Breast epithelium (tissue), 3 donors: ENCODE results near the gene ATP5PO.

Experiments
- POLR2A ChIP-seq: fragments of 450-650 bp; IDR thresholded peaks from one replicate; pipeline ENCODE4 v1.6.1; 2016; ENCODE audit warnings: antibody characterized with exemption, mild to moderate bottlenecking, moderate library complexity
- TF ChIP-seq, protein P1 (sequence below), 3 donors: fragments of 450-650 bp; IDR thresholded peaks; one replicate each; pipeline ENCODE4 v1.5.1; 2016 to 2017; ENCODE audit warnings: antibody characterized with exemption in 3 of 3, mild to moderate bottlenecking in 3 of 3, moderate library complexity in 3 of 3

DNA sequence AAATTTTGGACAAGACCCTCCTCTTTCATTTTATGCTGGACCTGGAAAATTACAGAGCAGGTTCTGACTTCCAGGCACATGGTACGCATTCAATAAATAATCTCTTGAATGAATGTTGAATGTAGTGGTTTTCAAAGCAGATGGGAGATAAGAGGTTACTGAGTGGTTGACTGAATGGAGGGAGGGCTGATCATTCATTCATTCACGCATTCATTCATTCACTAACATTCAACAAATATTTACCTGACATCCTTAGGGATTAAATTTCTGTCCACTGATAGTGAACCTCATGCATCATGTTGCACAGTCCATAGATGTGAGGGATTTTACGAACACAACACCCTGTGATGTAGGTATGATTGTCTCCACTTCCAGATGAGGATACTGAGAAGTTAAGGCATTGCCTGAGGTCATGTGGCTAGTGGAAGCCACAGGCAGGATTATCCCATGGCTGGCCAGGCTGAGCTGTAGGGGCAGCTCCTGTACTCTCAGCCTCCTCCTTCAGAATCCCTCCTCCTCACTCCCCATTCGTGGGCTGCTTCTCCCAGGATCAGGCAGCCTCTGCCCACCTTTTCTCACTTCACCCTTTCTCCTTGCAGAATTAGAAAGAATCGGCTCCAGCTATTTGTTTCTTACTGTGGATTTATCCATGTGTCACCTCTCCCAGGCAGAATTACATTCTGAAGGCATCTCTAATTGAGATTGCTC, 48.4 kb upstream of the ATP5PO start:
- TF ChIP-seq, protein P1, sequence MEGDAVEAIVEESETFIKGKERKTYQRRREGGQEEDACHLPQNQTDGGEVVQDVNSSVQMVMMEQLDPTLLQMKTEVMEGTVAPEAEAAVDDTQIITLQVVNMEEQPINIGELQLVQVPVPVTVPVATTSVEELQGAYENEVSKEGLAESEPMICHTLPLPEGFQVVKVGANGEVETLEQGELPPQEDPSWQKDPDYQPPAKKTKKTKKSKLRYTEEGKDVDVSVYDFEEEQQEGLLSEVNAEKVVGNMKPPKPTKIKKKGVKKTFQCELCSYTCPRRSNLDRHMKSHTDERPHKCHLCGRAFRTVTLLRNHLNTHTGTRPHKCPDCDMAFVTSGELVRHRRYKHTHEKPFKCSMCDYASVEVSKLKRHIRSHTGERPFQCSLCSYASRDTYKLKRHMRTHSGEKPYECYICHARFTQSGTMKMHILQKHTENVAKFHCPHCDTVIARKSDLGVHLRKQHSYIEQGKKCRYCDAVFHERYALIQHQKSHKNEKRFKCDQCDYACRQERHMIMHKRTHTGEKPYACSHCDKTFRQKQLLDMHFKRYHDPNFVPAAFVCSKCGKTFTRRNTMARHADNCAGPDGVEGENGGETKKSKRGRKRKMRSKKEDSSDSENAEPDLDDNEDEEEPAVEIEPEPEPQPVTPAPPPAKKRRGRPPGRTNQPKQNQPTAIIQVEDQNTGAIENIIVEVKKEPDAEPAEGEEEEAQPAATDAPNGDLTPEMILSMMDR (IDR thresholded peaks at IDR 0.05), result no peak
- TF ChIP-seq POLR2A, result no peak
